Activated CD4-positive, CD25-positive, alpha-beta regulatory T cell treated with anti-CD3 and anti-CD28 coated beads, Interleukin-2, amount 50 U/mL, for 16 hours (primary cell): ENCODE measurements around the gene AOPEP.
"Not testable (repeated sequence)": the region's sequence is repeated elsewhere in the genome, so short reads cannot be mapped to it uniquely, and the experiment has no call there.

Experiments used
- DNase-seq: peaks from one replicate; pipeline ENCODE4 v3.0.0-alpha.2; 2020; ENCODE audit warnings: low read depth, low spot score

Gene AOPEP

DNA sequence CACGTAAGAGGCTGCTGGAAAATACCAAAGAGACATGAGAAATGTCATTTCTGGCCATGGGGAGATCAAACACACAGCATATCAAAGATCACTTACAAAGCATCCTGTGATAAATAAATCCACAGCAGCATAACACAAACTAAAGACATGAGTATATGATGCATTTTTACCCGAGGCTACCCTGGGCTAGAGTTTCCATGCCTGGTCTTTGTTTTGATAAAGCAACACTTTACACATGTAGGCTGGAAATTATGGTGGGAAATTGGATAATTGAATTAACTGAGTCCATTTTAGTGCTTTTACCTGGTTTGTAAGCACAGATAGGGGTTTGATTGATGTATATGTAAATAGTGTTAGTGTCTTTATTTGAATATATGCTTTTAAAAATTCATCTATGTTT lies 288.4 kb downstream of the AOPEP start:
- no peak for DNase-seq

DNA sequence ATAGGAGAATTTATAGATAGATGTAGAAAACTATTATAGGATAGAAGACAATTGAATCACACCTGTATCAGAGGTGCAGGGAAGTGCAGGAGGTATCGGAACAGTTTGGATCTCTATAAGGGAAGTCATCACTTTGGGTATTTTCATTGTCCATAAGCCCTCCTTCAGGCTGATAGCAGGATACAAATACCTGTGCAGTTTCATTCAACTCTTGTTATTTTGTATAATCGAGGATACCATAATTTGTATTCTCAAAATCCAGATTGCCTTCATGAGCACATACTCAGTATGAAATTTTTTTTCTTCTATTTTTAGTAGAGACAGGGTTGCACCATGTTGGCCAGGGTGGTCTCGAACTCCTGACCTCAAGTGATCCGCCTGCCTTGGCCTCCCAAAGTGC lies 289.1 kb downstream of the AOPEP start:
- DNase-seq = no peak

DNA sequence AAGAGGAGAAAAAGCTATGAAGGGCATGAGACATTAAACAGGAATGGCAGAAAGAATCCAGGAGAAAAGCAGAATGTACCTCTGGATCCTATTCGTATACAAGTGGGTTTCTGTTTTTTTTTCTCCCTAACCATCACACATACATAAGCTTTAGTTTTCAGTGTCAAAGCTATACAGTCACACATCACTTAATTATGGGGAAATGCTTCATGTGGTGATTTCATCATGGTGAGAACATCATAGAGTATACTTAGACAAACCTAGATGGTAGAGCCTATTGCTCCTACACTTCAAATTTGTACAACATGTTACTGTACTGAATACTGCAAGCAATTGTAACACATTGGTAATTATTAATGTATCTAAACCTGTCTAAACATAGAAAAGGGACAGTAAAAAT lies 290.6 kb downstream of the AOPEP start:
- DNase-seq = no peak

DNA sequence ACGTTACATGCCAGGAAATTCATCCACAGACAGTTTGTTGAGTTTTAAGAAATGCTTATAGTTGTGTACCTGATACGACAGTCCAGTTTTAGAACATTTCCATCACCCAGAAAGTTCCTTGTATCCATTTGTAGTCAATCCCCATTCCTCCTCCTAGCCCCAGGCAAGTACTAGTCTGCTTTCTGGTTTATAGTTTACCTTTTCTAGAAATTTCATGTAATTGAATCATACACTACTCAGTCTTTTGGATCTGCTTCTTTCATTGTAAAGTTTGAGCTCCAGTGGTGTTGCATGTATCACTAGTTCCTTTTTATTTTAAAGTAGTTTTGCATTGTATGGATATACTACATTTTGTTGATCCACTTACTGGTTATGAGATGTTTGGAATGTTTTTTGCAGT lies 291.2 kb downstream of the AOPEP start:
- no peak for DNase-seq

DNA sequence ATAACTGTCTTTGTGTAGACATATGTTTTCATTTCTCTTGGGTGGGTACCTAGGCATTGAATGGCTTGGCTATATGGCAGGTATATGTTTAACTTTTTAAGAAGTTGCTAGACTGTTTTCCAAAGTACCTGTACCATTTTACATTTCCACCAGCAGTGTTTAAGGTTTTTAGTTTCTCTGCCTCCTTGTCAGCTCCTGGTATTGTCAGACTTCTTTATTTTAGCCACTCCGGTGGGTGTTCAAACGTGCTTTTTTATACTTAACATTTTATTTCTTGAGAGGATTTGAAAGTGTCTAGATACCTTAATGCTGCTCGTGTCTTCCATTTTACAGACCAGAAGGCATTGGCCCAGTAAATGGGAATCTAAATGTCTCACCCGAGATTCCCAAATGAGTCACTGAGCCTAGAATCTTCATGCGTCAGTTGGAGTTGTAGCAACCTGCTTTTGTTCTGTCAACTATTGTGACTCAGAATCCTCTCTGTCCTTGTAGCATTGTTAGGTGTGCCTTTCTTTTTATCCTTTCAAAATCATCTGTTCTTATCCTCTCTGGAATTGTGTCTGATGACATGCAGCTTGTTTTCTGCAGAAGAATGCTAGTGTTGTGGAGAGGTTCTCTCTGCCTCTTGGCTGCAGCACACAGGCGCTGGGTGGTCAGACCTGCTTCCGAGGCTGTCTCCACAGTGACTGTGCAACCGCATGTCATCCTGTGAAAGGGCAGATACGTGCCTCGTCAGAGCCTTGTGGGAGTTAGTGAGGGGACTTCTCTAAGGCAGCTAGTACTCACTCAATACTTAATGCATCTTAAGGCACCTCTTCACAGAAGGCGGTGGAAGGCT lies 291.8 kb downstream of the AOPEP start:
- no peak for DNase-seq

DNA sequence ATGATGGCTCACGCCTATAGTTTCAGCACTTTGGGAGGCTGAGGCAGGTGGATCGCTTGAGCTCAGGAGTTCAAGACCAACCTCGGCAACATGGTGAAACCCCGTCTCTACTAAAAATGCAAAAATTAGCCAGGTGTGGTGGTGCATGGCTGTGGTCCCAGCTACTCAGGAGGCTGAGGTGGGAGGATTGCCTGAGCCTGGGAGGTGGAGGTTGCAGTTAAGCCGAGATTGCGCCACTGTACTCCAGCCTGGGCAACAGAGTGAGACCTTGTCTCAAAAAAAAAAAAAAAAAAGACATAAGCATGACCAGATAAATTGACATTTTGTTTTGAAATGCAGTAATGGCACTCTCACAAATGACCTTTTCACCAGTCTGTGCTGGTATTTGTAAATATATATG lies 294.1 kb downstream of the AOPEP start:
- DNase-seq = not testable (repeated sequence)

DNA sequence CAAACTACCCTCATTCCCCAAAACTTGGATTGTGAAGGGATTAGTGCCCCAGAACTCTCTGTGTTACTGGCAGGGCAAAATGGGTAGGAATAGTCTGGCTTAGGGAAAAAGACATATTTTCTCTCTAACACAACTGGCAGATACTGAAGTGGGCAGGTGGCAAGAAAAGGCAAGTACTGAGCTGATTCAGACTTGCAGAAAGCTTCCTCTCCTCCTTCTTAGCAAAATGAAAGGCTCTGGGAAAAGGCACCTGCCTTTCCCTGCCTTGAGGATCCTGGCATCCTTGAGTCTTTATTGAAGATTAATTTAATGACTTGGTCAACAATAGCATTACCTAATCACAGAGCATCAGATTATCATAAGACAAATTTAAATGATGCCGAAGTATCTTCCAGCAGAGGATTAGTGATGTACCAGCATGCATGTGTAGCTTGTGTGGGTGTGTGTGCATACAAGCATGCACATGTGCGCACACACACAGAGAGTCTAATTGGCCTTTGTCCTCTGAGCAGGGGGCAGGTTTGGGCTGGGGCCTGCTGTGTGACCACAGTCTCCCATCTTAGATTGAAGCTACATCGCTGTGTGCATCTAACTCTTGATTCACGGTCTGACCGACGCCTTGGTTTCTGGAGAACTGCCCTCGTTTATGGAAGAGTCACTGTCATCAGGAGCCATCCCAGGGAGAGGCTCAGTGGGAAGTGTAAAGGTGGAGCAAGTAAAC lies 294.8 kb downstream of the AOPEP start:
- no peak for DNase-seq

DNA sequence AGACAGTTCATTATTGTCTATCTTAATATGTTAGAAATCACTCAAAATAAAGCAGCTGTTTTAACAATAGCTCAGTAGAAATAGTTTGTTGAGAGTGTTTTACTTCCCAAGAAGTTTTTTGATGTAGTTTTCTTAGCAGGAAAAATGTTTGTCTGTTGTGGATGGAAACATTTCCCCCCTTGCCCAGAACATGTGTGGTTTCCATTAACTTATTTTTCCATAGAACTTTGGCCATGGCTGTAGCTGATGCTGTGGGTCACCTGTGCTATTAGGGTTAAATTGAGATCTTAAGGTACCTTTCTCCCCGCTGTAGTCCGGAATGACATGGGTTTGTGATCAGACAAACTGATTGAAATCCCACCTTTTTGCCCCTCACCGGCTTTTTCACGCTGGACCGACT lies 296.2 kb downstream of the AOPEP start:
- DNase-seq = no peak

DNA sequence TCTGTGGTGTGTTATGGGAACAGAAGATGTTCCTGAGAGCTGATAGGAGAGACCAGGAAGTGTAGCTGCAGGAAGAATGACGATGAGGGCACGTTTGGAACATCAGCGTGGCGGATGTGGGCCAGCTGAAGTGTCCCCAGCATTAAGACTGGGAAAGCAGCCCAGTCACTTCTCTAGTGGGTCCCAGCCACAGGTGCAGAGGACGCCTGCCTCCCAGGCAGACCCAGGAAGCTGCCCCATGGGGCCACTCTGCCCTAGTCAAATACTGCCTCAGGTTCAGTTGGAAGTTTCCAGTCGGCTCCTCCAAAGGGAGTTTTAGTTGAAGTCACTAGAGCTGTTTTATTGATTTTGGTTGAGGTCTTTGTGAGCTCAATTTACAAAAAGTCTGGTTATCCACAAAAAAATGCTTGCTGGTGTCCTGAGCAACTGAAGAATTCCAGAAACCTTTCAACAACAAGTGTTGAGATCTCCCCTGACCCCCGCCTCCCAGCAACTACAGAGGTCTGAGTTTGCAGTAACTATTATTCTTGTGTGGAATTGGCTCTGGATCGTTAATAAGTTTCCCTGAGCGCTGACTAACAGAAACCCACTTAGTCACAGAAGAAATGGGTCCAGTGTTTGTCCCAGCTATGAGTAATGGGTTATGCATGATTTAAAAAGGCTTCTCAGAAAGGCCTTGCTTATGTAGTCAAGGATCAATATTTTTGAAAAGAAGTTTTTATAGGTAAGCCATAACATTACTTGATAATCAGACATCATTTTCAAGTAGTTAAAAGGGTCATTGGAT lies 296.9 kb downstream of the AOPEP start:
- DNase-seq = no peak

DNA sequence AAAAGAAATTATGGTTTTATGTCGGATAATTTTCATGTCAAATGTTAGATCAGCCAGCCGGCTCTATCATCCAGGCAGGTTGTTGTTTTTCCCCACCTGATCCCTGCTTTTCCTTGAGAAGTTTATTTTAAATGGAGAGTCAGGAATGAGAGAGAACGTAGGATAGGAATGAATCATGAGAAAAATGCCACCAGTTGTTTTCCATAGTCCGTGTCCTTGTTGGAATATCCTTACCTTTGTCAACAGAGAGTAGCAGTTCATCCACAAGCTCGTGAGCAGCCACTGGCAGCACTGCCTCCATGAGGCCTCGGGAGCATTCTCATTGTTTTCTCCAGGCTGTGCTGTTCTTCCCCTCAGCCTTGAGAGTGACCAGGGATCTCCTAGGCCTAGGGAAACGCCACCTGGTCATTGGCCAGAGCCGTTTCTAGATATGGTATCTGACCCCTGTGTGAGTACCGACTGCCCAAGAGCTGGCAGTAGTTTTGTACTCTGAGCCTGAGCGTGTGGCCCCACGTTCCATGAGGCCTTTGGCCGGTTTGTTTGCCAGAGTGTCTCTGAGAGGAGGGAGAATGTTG lies 297.7 kb downstream of the AOPEP start:
- no peak for DNase-seq

DNA sequence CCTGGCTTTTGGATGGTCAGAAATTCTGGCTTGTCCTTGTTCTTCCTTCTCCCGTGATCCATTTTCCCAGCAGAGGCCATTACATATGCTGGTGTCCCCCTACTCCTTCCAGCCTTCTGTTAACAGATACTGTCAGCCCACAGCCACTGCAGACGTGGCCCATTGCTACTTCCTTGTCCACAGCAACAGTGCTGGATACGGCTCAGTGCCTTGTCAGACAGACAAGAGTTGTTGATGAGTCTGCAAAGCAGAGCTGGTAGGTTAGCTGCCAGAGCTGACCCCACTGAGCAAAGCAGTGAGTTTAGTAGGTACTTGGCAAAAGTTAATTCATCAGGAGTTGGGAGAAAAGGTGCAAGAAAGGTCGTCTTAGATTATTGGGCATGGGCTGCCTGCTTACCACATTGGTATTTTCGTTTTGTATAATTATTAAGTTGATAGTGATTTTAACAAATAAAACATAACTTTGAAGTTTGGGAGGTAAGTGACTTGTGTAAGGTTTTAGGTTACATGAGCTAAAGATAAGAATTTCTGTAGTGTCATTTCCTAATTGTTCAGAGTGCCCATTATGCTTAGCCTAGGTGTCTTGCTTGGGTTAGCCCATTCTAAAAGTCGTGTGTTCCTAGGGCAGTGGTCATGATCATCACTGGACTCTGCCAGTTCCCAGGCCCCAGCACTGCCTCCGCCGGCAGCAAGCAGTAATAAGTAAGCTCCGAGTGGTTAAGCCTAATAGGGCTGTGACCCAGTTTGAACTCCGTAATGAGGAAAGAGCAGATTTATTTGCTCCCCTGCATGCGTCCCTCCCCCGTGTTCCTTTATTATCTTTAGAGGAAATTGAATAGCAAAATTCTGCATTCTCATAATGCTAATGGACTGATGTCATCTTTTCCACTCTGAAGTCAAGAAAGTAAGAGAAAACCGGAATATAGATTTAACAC lies 299.0 kb downstream of the AOPEP start:
- no peak for DNase-seq

DNA sequence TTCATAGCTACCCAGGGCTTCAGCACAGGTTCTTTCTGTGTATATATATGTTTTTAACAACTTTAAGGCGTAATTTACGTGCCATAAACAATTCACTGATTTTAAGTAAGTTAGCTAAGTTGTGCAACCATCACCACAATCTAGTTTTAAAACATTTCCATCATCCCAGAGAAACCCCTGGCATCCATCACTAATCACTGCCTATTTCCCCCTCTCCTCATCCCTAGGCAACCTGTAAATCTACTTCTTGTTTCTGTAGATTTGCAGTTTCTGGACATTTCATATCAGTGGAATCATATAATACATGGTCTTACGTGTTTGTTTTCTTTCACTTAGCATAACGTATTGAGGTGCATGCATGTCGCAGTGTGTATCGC lies 299.6 kb downstream of the AOPEP start:
- no peak for DNase-seq

DNA sequence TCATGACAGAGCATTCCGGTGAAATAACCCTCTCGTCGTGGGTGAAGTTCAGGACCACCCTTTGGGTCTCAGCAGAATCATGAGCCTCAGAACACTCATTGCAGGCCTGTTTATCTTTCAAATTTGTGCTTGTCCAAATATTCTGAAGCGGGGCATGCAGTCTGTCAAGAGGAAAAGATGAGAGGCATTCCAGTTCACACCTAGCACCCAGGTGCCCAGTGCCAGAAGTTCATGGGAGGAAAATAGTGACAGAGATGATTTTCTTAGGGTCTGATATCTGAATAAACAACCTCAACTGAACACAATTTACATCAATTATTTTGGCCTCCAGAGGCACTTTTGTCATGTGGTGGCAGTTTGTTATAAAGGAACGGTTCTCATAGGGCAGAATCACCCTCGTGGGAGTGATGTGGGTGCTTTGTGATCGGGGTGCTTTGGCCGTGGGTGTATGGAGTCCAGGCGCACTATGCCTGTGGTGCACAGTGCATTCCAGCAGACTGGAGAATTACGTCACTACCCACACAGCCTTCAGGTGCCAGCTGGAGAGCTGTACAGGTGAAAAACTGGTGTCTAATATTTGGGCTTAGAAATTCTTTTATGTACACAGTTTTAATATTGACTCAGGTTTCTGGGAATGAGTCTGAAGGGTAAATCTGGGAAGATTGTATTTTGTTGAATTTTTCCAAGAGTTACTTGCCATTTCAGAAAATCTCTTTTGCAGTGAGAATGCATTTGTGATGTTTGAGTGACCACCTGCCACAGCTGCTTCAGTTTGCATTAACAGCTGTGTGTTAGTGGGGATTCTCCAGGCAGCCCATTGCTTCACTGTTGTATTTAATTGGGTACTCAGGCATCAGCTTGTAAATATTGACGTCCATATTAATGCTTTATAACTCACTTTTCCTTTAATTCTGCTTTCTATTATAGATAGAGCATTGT lies 301.7 kb downstream of the AOPEP start:
- DNase-seq = no peak

DNA sequence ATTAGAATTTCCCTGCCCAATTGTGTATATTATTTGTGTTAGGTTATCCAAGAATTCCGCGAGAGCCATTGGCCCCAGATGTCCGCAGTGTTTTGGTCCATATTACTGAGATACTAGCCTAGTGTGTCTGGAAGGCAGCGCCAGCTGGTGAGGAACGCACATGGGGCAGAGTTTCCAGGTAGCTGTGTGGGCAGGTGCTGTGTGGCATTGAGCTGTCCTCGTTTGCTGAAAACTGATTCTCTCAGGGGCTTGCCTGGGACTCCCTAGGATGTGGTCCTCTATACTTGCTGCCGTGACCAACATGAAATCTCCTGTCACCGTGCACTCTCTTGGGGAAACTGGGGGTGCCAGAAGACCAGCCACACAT lies 302.3 kb downstream of the AOPEP start:
- DNase-seq = no peak

DNA sequence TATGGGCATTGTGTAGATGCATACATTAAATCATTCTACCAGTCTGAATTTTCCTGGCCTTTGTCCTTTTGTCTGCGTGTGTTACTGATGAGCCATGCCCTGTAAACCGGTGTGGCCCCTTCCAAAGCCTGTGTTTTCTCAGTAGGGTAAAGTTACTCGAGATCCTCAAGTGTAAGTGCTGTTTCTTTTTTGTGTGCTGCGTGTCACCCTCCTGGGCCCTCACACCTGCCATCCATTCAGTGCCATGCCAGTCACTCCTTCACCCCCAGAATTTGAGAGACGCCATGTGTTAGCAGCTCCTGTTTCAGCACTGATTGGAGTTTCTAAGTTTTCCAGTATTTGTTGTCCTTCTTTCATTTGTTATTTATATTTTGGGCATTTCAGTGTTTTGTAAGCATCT lies 302.8 kb downstream of the AOPEP start:
- DNase-seq = no peak

DNA sequence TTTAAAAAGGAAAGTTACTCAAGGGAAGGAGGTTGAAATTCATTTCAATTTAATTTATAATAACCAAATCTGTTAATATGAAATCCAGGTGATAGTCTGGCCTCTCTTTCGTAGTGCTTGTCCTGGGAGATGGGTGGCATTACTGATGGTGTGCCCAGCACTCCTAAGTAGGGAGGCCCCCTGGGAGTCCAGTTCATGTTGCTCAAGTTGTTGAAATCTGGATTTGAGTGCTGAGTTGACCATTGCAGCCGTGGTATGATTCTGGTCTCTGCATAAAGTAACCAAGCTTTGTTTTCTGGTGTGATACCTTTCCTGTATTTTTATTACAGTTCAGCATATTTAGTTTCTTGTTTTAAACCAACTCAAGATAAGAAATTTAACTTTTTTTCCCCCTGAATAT lies 303.2 kb downstream of the AOPEP start:
- DNase-seq = no peak

DNA sequence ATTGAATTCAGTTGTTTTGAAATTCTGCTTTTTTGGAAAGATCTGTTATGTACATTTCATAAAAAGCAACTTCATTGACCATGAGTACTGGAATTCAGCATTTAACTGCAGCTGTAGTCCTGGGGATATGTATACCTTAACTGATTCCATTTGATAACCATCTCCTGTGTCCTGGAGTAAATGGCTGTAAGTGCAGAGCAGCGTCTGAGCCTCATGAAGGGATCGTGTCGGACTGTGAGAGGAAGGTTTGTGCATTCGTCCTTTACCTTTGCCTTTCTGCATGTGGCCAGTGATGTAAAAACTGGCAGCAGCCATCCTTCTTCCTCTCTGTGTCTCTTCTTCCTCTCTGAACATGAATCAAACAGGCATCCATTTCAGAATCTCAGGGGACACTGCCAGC lies 303.8 kb downstream of the AOPEP start:
- no peak for DNase-seq

DNA sequence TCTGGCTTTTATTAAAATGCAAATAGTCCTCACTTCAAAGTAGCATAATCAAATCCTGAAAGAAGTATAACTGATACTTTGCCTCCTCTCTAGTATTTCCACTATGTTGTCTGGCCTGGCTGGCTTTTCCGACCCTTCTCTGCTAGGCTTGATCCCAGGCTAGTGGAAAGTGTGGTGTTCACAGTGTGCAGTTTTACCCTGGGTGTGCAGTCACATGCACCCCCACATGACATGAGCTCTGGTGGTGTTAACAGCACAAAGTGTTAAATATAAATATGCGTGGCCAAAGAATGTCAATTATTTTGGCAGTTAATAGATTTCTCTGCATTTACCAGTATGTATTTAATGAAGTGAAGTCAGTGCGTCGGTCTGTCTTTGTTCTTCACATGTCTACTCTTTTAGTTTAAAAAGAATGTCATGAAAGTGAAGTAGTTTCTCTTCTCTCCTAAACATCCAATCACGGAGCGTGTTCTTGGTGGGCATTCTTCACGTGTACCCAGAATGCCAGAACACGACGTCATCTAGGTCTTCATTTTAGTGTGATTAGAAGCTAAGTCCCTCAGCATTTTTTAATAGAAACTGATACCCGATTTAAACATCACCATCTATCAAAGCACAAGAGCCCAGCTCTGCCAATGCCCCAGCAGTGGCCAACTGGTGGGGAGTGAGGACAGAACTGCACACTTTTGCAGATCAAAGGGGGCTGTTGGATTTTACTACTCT lies 304.6 kb downstream of the AOPEP start:
- DNase-seq = no peak

DNA sequence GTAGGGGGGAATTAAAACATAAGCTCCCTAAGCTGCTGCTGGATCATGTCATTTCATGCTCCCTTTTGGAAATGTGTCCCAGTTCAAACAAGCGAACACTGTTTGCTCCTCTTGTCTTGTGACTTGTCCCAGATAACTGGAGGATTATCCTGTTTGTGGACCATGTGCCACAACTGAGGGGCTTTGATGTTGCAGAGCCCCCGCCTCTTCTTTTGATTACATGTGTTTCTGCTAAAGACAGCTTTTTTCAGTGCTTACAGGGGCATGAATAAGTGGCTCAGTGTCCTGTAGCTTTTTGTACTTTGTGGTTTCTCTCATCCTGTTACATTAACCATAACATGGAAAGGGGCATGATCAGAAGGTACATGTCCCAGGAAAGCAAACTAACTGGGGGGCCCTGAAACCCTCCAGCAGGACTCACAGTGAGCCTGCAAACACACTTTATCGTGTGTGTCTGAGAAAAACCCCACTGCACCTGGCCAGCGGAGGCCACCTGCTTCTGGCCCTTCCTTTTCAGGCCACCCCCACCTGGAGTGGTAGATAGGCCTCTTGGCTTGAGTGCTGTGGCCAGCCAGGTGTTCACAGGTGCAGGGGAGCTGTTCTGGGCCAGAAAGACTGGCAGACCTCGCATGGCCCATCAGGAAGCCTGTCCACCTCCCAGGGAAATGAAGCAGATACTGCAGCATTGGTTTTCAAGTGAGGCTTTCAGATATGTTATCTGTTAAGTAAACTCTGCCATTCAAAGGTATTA lies 305.4 kb downstream of the AOPEP start:
- no peak for DNase-seq
